DND-41 (cell line): ENCODE results near the gene TIMM50.

Source experiments
- CTCF ChIP-seq: IDR thresholded peaks from 2 replicates; pipeline ENCODE4 v1.5.1; 2012; ENCODE audit warnings: borderline replicate concordance, low read length, moderate library complexity, mild to moderate bottlenecking; ENCODE audit not compliant: poor library complexity, severe bottlenecking; ENCODE audit errors: extremely low read depth
- EZH2 ChIP-seq: IDR thresholded peaks from 3 replicates; pipeline ENCODE4 v1.6.1; 2012; ENCODE audit warnings: borderline replicate concordance, low read depth, mild to moderate bottlenecking, moderate library complexity, low read length, inconsistent platforms; ENCODE audit not compliant: severe bottlenecking

GRCh38 chr19:39467941-39468340 lies 12.7 kb upstream of the TIMM50 start:
- TF ChIP-seq CTCF (no peak), EZH2 (no peak)
